HepG2 (cell line): ENCODE results near the gene HSD17B8. TPM values are rescaled to one million over a fixed set of nuclear protein-coding genes. Genes with fewer than 3 reads are reported as not detected.

Experiments
- BCL3 ChIP-seq: sonication (generic); formaldehyde crosslinking; IDR thresholded peaks from 2 replicates; pipeline ENCODE4 v1.5.1; 2020; ENCODE audit warnings: mild to moderate bottlenecking, missing genetic modification reagents, moderate library complexity
- ELF4 ChIP-seq: sonication (generic); formaldehyde crosslinking; IDR thresholded peaks from 2 replicates; pipeline ENCODE4 v1.5.0; 2020; ENCODE audit warnings: missing genetic modification reagents, mild to moderate bottlenecking, moderate library complexity, borderline replicate concordance
- ETV5 ChIP-seq: IDR thresholded peaks from 2 replicates; pipeline ENCODE4 v1.6.1; 2018; ENCODE audit warnings: missing biosample characterization, missing genetic modification reagents, inconsistent platforms, borderline replicate concordance
- FOSL2 ChIP-seq: sonication (generic); formaldehyde crosslinking; IDR thresholded peaks from 2 replicates; pipeline ENCODE4 v1.4.0; 2020; ENCODE audit warnings: missing genetic modification reagents
- GATAD2A ChIP-seq: IDR thresholded peaks from 2 replicates; pipeline ENCODE4 v1.6.1; 2016
- HDAC1 ChIP-seq: sonication (generic); formaldehyde crosslinking; IDR thresholded peaks from 2 replicates; pipeline ENCODE4 v1.5.1; 2020; ENCODE audit warnings: mild to moderate bottlenecking, missing genetic modification reagents
- HNF4G ChIP-seq, 2 experiments: sonication (generic) in 1 of 2; formaldehyde crosslinking in 1 of 2; IDR thresholded peaks; 2 replicates each; pipeline versions ENCODE4 v1.4.0 to v1.6.1; 2011 to 2020; ENCODE audit warnings: borderline replicate concordance in 2 of 2, low read depth in 2 of 2, mild to moderate bottlenecking in 2 of 2, low read length in 1 of 2, missing genetic modification reagents in 1 of 2, moderate library complexity in 1 of 2
- KDM1A ChIP-seq: IDR thresholded peaks from 2 replicates; pipeline ENCODE4 v1.6.1; 2016; ENCODE audit warnings: missing compliant biosample characterization
- KDM6A ChIP-seq: IDR thresholded peaks from 2 replicates; pipeline ENCODE4 v1.6.1; 2016; ENCODE audit warnings: low read depth
- MED1 ChIP-seq: sonication (generic); formaldehyde crosslinking; IDR thresholded peaks from 2 replicates; pipeline ENCODE4 v1.4.0; 2020; ENCODE audit warnings: missing genetic modification reagents
- NCOR1 ChIP-seq: fragments of 200-600 bp; sonication (generic); IDR thresholded peaks from 2 replicates; pipeline ENCODE4 v1.7.0; 2017; ENCODE audit warnings: antibody characterized with exemption, low read length, borderline replicate concordance
- NKX3-1 ChIP-seq: sonication (generic); formaldehyde crosslinking; IDR thresholded peaks from 2 replicates; pipeline ENCODE4 v1.5.0; 2020; ENCODE audit warnings: missing genetic modification reagents
- NR2C2 ChIP-seq: sonication (generic); formaldehyde crosslinking; IDR thresholded peaks from 2 replicates; pipeline ENCODE4 v1.4.0; 2020; ENCODE audit warnings: missing genetic modification reagents, mild to moderate bottlenecking, moderate library complexity, borderline replicate concordance
- NR2F6 ChIP-seq, 2 experiments: IDR thresholded peaks; 2 replicates each; pipeline ENCODE4 v1.6.1; 2016; ENCODE audit warnings: antibody characterized with exemption in 1 of 2, mild to moderate bottlenecking in 1 of 2
- RARA ChIP-seq: IDR thresholded peaks from 2 replicates; pipeline ENCODE4 v1.6.1; 2016; ENCODE audit warnings: missing genetic modification reagents, missing compliant biosample characterization
- RXRA ChIP-seq: sonication (generic); formaldehyde crosslinking; IDR thresholded peaks from 2 replicates; pipeline ENCODE4 v1.5.1; 2020; ENCODE audit warnings: missing genetic modification reagents
- RXRB ChIP-seq: IDR thresholded peaks from 2 replicates; pipeline ENCODE4 v1.6.1; 2016; ENCODE audit warnings: borderline replicate concordance, missing genetic modification reagents, missing compliant biosample characterization
- SIN3B ChIP-seq: fragments of 150-350 bp; IDR thresholded peaks from 2 replicates; pipeline ENCODE4 v1.6.1; 2014; ENCODE audit warnings: low read length
- SPEN ChIP-seq: sonication (generic); formaldehyde crosslinking; IDR thresholded peaks from 2 replicates; pipeline ENCODE4 v1.5.1; 2020; ENCODE audit warnings: low read depth, mild to moderate bottlenecking, missing genetic modification reagents
- TRIM24 ChIP-seq: sonication (generic); formaldehyde crosslinking; IDR thresholded peaks from 2 replicates; pipeline ENCODE4 v1.8.0; 2022; ENCODE audit warnings: mild to moderate bottlenecking, missing genetic modification reagents
- ZNF510 ChIP-seq: sonication (generic); formaldehyde crosslinking; IDR thresholded peaks from 2 replicates; pipeline ENCODE4 v1.4.0; 2020; ENCODE audit warnings: low read depth, mild to moderate bottlenecking, missing genetic modification reagents
- ZNF574 ChIP-seq: sonication (generic); formaldehyde crosslinking; IDR thresholded peaks from 2 replicates; pipeline ENCODE4 v1.4.0; 2020; ENCODE audit warnings: missing genetic modification reagents
- polyA plus RNA-seq, 8 experiments: library from polyadenylated mRNA; depleted of rRNA in 3 of 8; stranded (reverse) in 7 of 8; unstranded in 1 of 8; fragments of >200 nt; fragmentation: Illumina TruSeq in 4 of 8; extraction: Trizol in 4 of 8; gene quantifications; 2 replicates each; pipeline versions ENCODE4 v1.2.1 to v1.2.3, GENCODE V29; 2011 to 2016; ENCODE audit warnings: low read depth in 4 of 8, missing spikeins in 1 of 8, mixed read lengths in 1 of 8; ENCODE audit not compliant: insufficient read depth in 1 of 8
- total RNA-seq, 5 experiments: library from RNA; depleted of rRNA; stranded (reverse); fragments of >200 nt; fragmentation: Illumina TruSeq; extraction: Trizol; gene quantifications; 2 replicates each; pipeline ENCODE4 v1.2.3, GENCODE V29; 2016; ENCODE audit warnings: low read depth in 1 of 5
- TF ChIP-seq, protein P1 (sequence below): sonication (generic); formaldehyde crosslinking; IDR thresholded peaks from 2 replicates; pipeline ENCODE4 v1.8.0; 2022; ENCODE audit warnings: mild to moderate bottlenecking, missing genetic modification reagents
- TF ChIP-seq, protein P2 (sequence below): sonication (generic); formaldehyde crosslinking; IDR thresholded peaks from 2 replicates; pipeline ENCODE4 v1.5.0; 2020; ENCODE audit warnings: mild to moderate bottlenecking, missing genetic modification reagents

Gene HSD17B8
- total and polyA plus RNA-seq, 2 of the 13 experiments (the other 11 are each of a cell fraction or from before 2014, with no cell fraction given) = 12.6 to 20.1 TPM

DNA sequence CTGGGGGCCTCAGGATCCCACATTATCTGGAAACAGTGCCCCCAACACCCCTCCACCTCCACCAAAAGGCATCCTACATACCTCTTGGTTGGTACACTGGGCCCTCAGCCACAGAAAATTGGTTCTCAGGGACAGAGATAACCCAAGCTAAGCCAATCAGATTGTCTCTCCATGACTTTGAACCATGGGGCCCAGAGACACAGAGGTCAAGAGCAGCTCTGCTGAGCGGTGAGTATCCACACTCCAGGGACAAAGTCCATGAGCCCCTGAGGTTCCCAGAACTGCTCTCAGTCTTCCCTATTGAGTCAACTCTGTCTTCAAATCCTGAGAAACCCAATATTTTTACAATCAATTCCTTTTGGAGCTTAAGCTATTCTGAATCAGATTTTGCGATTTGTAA, 47.5 kb upstream of the HSD17B8 start (continued):
- TF ChIP-seq, protein P1, sequence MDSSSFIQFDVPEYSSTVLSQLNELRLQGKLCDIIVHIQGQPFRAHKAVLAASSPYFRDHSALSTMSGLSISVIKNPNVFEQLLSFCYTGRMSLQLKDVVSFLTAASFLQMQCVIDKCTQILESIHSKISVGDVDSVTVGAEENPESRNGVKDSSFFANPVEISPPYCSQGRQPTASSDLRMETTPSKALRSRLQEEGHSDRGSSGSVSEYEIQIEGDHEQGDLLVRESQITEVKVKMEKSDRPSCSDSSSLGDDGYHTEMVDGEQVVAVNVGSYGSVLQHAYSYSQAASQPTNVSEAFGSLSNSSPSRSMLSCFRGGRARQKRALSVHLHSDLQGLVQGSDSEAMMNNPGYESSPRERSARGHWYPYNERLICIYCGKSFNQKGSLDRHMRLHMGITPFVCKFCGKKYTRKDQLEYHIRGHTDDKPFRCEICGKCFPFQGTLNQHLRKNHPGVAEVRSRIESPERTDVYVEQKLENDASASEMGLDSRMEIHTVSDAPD (CRISPR knock-in tag) = no peak
- TF ChIP-seq NR2C2 (CRISPR knock-in tag) (peak; percentile 75), GATAD2A (CRISPR knock-in tag) (peak; percentile 33; the same call in 1 of the 2 replicates), SIN3B (no peak), ELF4 (CRISPR knock-in tag) (no peak), SPEN (CRISPR knock-in tag) (peak; percentile 86; the same call in 1 of the 2 replicates), HDAC1 (CRISPR knock-in tag) (0 out of 2 replicates have a peak, but pooled peaks have one; percentile 36), ZNF574 (CRISPR knock-in tag) (0 out of 2 replicates have a peak, but pooled peaks have one; percentile 38), TRIM24 (no peak), ETV5 (CRISPR knock-in tag) (no peak), ZNF510 (CRISPR knock-in tag) (no peak), HNF4G (IDR thresholded peaks at IDR 0.05; ENCODE audit: borderline replicate concordance, low read depth, low read length) (peak; percentile 91), HNF4G (CRISPR knock-in tag; IDR thresholded peaks at IDR 0.05; ENCODE audit: borderline replicate concordance, low read depth) (peak; percentile 85; the same call in 1 of the 2 replicates), NR2F6 (IDR thresholded peaks at IDR 0.05) (peak; percentile 86), NR2F6 (CRISPR knock-in tag; IDR thresholded peaks at IDR 0.05) (peak; percentile 90), KDM1A (CRISPR knock-in tag) (no peak), NCOR1 (peak; percentile 61), NKX3-1 (CRISPR knock-in tag) (no peak), BCL3 (CRISPR knock-in tag) (no peak), FOSL2 (CRISPR knock-in tag) (0 out of 2 replicates have a peak, but pooled peaks have one; percentile 24), KDM6A (peak; percentile 69), RARA (CRISPR knock-in tag) (peak; percentile 90), RXRA (CRISPR knock-in tag) (peak; percentile 66; the same call in 1 of the 2 replicates), RXRB (CRISPR knock-in tag) (peak; percentile 80), MED1 (CRISPR knock-in tag) (no peak)
- TF ChIP-seq, protein P2, sequence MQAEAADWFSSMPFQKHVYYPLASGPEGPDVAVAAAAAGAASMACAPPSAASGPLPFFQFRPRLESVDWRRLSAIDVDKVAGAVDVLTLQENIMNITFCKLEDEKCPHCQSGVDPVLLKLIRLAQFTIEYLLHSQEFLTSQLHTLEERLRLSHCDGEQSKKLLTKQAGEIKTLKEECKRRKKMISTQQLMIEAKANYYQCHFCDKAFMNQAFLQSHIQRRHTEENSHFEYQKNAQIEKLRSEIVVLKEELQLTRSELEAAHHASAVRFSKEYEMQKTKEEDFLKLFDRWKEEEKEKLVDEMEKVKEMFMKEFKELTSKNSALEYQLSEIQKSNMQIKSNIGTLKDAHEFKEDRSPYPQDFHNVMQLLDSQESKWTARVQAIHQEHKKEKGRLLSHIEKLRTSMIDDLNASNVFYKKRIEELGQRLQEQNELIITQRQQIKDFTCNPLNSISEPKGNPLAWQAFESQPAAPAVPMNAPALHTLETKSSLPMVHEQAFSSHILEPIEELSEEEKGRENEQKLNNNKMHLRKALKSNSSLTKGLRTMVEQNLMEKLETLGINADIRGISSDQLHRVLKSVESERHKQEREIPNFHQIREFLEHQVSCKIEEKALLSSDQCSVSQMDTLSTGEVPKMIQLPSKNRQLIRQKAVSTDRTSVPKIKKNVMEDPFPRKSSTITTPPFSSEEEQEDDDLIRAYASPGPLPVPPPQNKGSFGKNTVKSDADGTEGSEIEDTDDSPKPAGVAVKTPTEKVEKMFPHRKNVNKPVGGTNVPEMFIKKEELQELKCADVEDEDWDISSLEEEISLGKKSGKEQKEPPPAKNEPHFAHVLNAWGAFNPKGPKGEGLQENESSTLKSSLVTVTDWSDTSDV = no peak
